ENCODE results near the gene MAPKAPK2.

The MAPKAPK2 gene

DNA sequence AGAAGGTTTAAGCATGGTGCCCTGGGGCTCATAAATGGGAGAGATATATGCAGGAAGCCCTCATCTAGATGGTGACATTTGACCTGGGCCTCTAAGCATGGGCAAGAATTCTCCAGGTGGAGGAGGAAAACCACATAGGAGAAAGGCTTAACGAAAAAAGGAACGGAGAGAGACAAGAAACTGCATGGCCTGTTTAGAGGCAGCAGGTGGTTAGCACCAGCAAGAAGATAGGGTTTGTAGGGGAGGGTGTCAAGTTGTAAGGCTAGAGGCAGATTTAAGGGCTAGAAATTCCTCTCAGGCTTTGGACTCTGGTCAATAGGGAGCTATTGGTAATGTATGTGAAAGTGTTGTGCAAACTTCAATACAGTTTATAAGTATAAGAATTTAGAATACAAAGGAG lies 8.2 kb upstream of the MAPKAPK2 start:
- TF ChIP-seq CREB1 (IDR thresholded peaks at IDR 0.05; ENCODE audit: low read depth): no peak
- TF ChIP-seq TCF12 (IDR thresholded peaks at IDR 0.05; ENCODE audit: low read depth): no peak
- no peak for TF ChIP-seq MAX (IDR thresholded peaks at IDR 0.05)
- no peak for TF ChIP-seq REST (IDR thresholded peaks at IDR 0.05; ENCODE audit: low read depth)
- TF ChIP-seq NFIC (IDR thresholded peaks at IDR 0.05): no peak
- TF ChIP-seq TEAD4 (IDR thresholded peaks at IDR 0.05): no peak
- no peak for TF ChIP-seq ZBTB7A (IDR thresholded peaks at IDR 0.05; ENCODE audit: low read depth)
- no peak for TF ChIP-seq USF1 (IDR thresholded peaks at IDR 0.05)
- TF ChIP-seq RAD21 (IDR thresholded peaks at IDR 0.05; ENCODE audit: low read depth): no peak
- TF ChIP-seq YY1 (IDR thresholded peaks at IDR 0.05; ENCODE audit: low read depth): no peak
- TF ChIP-seq TAF1 (IDR thresholded peaks at IDR 0.05; ENCODE audit: low read depth): no peak
- TF ChIP-seq EGR1 (IDR thresholded peaks at IDR 0.05): no peak
- TF ChIP-seq EP300 (IDR thresholded peaks at IDR 0.05; ENCODE audit: borderline replicate concordance): no peak
- TF ChIP-seq FOXM1 (IDR thresholded peaks at IDR 0.05; ENCODE audit: borderline replicate concordance, low read depth): no peak
- no peak for TF ChIP-seq CEBPB (IDR thresholded peaks at IDR 0.05)

GRCh38 chr1:206678490-206678889 lies 6.2 kb upstream of the MAPKAPK2 start:
- no peak for TF ChIP-seq TAF1 (IDR thresholded peaks at IDR 0.05; ENCODE audit: low read depth)
- no peak for TF ChIP-seq CREB1 (IDR thresholded peaks at IDR 0.05; ENCODE audit: low read depth)
- TF ChIP-seq MAX (IDR thresholded peaks at IDR 0.05): no peak
- TF ChIP-seq NFIC (IDR thresholded peaks at IDR 0.05): no peak
- TF ChIP-seq USF1 (IDR thresholded peaks at IDR 0.05): no peak
- TF ChIP-seq TEAD4 (IDR thresholded peaks at IDR 0.05): no peak
- TF ChIP-seq REST (IDR thresholded peaks at IDR 0.05; ENCODE audit: low read depth): no peak
- TF ChIP-seq FOXM1 (IDR thresholded peaks at IDR 0.05; ENCODE audit: borderline replicate concordance, low read depth): no peak
- TF ChIP-seq EP300 (IDR thresholded peaks at IDR 0.05; ENCODE audit: borderline replicate concordance): no peak
- no peak for TF ChIP-seq CEBPB (IDR thresholded peaks at IDR 0.05)
- no peak for TF ChIP-seq YY1 (IDR thresholded peaks at IDR 0.05; ENCODE audit: low read depth)
- TF ChIP-seq ZBTB7A (IDR thresholded peaks at IDR 0.05; ENCODE audit: low read depth): no peak
- no peak for TF ChIP-seq TCF12 (IDR thresholded peaks at IDR 0.05; ENCODE audit: low read depth)
- no peak for TF ChIP-seq EGR1 (IDR thresholded peaks at IDR 0.05)
- no peak for TF ChIP-seq RAD21 (IDR thresholded peaks at IDR 0.05; ENCODE audit: low read depth)

DNA sequence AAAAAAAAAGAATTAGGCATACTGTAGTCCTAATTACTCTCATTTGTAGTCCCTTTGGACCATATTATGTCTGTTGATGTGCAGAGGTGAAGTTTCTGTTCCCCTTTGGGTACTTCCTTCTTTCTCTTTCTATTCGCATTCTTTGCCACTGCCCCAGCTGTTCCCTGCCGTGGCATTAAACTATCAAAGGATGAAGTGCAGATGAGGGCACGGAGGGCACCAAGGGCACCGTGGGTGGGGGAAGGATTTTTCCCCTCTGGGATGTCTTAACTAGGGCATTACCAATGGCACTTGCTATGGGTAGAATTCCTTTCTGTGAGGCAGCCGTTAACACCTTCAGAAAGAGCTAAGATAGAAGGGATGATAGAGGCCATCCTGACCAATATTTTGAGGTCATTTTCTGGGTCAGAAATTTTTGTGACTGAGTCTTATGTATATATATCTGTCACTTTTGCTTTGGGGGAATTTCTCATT lies 4.9 kb upstream of the MAPKAPK2 start:
- TF ChIP-seq TAF1 (IDR thresholded peaks at IDR 0.05; ENCODE audit: low read depth) (no peak), REST (IDR thresholded peaks at IDR 0.05; ENCODE audit: low read depth) (no peak), ZBTB7A (IDR thresholded peaks at IDR 0.05; ENCODE audit: low read depth) (no peak), CEBPB (IDR thresholded peaks at IDR 0.05) (no peak), EP300 (IDR thresholded peaks at IDR 0.05; ENCODE audit: borderline replicate concordance) (no peak), TEAD4 (IDR thresholded peaks at IDR 0.05) (no peak), NFIC (IDR thresholded peaks at IDR 0.05) (no peak), USF1 (IDR thresholded peaks at IDR 0.05) (no peak), RAD21 (IDR thresholded peaks at IDR 0.05; ENCODE audit: low read depth) (no peak), EGR1 (IDR thresholded peaks at IDR 0.05) (no peak), TCF12 (IDR thresholded peaks at IDR 0.05; ENCODE audit: low read depth) (no peak), MAX (IDR thresholded peaks at IDR 0.05) (no peak)

DNA sequence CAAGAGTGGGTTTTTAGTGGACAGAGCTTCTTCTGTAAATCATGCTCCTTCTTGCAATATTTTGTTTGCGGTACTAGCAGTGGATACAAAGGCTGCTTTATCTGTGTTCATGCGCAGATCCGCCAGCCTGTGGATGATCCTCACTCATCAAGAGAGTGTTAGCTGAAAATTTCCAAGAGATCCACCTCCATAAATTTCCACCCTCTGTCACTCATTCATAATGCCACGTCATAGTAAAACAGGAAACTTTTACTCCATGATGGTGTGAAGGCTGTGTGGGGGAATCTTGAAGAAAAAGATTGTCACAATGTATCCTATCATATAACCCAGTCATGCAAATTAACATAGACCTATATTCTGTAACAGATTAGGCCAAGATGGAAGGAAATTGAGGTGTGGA lies 4.4 kb upstream of the MAPKAPK2 start:
- TF ChIP-seq TEAD4 (IDR thresholded peaks at IDR 0.05) (no peak), MAX (IDR thresholded peaks at IDR 0.05) (no peak), REST (IDR thresholded peaks at IDR 0.05; ENCODE audit: low read depth) (no peak), CEBPB (IDR thresholded peaks at IDR 0.05) (no peak), USF1 (IDR thresholded peaks at IDR 0.05) (no peak), EP300 (IDR thresholded peaks at IDR 0.05; ENCODE audit: borderline replicate concordance) (no peak), NFIC (IDR thresholded peaks at IDR 0.05) (no peak), CREB1 (IDR thresholded peaks at IDR 0.05; ENCODE audit: low read depth) (no peak), YY1 (IDR thresholded peaks at IDR 0.05; ENCODE audit: low read depth) (no peak), TAF1 (IDR thresholded peaks at IDR 0.05; ENCODE audit: low read depth) (no peak), TCF12 (IDR thresholded peaks at IDR 0.05; ENCODE audit: low read depth) (no peak), ZBTB7A (IDR thresholded peaks at IDR 0.05; ENCODE audit: low read depth) (no peak), RAD21 (IDR thresholded peaks at IDR 0.05; ENCODE audit: low read depth) (no peak), FOXM1 (IDR thresholded peaks at IDR 0.05; ENCODE audit: borderline replicate concordance, low read depth) (no peak)
